Measurements from ENCODE around the gene TNRC18. TPM values are rescaled to one million over a fixed set of nuclear protein-coding genes. Genes with fewer than 3 reads are reported as not detected.

Gene TNRC18
- total RNA-seq, 1 donor from 2014 or later: 91.8 TPM

DNA sequence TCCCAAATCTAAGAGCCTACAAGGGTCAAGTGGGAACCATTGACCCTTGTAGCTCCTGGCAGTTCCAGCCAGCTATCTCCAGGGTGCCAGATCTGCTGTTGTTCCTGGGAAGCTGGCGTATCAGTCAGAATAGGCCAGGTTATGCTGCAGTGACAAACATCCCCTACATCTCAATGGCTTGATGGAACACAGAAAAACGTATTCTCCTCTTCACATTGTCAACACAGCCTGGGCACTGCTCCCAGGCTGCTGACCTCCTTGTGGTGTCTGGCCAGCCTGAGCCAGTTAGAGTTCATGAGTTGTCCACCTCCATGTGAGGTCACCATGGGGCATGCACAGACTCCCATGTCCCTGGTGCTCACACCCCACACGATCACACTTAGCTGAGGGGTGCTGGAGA is 9.5 kb upstream of the TNRC18 start:
- Mint-ChIP-seq H3K4me3 (ENCODE audit: unreplicated experiment) (no peak overlapping the region), H3K4me1 (ENCODE audit: unreplicated experiment) (peaks cover 11% of the 10 kb centered on the region), H3K36me3 (ENCODE audit: low read depth, unreplicated experiment) (peaks cover 32% of the 10 kb centered on the region), H3K27me3 (ENCODE audit: unreplicated experiment) (peaks cover 12% of the 10 kb centered on the region), H3K27ac (ENCODE audit: unreplicated experiment) (no peak overlapping the region), H3K9me3 (ENCODE audit: unreplicated experiment) (no peaks in the 10 kb centered on the region)
- TF ChIP-seq, protein P1, sequence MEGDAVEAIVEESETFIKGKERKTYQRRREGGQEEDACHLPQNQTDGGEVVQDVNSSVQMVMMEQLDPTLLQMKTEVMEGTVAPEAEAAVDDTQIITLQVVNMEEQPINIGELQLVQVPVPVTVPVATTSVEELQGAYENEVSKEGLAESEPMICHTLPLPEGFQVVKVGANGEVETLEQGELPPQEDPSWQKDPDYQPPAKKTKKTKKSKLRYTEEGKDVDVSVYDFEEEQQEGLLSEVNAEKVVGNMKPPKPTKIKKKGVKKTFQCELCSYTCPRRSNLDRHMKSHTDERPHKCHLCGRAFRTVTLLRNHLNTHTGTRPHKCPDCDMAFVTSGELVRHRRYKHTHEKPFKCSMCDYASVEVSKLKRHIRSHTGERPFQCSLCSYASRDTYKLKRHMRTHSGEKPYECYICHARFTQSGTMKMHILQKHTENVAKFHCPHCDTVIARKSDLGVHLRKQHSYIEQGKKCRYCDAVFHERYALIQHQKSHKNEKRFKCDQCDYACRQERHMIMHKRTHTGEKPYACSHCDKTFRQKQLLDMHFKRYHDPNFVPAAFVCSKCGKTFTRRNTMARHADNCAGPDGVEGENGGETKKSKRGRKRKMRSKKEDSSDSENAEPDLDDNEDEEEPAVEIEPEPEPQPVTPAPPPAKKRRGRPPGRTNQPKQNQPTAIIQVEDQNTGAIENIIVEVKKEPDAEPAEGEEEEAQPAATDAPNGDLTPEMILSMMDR (IDR thresholded peaks at IDR 0.05; ENCODE audit: unreplicated experiment): no peak
- no peak for DNase-seq (ENCODE audit: low spot score)

DNA sequence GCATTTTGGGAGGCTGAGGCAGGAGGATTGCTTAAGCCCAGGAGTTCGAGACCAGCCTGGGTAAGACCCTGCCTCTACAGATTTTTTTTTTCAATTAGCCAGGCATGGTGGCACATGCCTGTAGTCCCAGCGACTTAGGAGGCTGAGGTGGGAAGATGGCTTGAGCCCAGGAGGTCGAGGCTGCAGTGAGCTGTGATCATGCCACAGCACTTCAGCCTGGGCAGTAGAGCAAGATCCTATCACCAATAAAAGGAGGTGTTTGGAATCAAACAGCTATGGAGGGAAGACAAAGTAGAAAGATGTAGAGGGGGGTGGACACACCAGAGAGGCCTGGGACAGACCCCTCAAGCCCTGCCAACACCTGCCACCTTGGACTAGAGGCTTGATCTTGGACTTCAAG is 9.1 kb upstream of the TNRC18 start:
- Mint-ChIP-seq H3K27me3 (ENCODE audit: unreplicated experiment) (peaks cover 12% of the 10 kb centered on the region), H3K4me1 (ENCODE audit: unreplicated experiment) (peaks cover 11% of the 10 kb centered on the region), H3K36me3 (ENCODE audit: low read depth, unreplicated experiment) (peaks cover 32% of the 10 kb centered on the region), H3K9me3 (ENCODE audit: unreplicated experiment) (no peaks in the 10 kb centered on the region), H3K27ac (ENCODE audit: unreplicated experiment) (no peak overlapping the region), H3K4me3 (ENCODE audit: unreplicated experiment) (no peak overlapping the region)
- no peak for DNase-seq (ENCODE audit: low spot score)
- TF ChIP-seq, protein P1 (IDR thresholded peaks at IDR 0.05; ENCODE audit: unreplicated experiment): no peak

DNA sequence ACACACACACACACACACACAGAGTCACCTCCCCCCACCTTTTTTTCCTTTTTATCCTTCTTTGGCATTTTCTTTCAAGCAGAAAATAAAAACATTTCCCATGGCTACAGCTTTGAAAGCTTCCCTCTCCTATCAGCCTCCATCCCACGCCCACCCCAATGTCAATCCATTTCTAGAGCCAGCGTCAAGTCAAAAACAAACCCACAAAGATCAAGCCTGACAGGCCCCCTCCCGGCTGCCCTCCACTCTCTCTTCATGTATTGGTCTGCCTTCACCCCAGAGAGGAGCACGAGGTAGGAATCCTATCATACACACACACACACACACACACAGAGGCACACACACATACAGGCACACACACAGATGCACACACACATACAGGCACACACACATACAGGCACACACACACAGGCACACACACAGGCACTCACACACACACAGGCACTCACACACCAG is 8.0 kb upstream of the TNRC18 start:
- TF ChIP-seq, protein P1 (IDR thresholded peaks at IDR 0.05; ENCODE audit: unreplicated experiment): no peak
- DNase-seq (ENCODE audit: low spot score): no peak
- Mint-ChIP-seq H3K4me3 (ENCODE audit: unreplicated experiment) (peak overlapping the region; percentile 62), H3K27me3 (ENCODE audit: unreplicated experiment) (peaks cover 15% of the 10 kb centered on the region), H3K4me1 (ENCODE audit: unreplicated experiment) (peaks cover 11% of the 10 kb centered on the region), H3K9me3 (ENCODE audit: unreplicated experiment) (no peaks in the 10 kb centered on the region), H3K36me3 (ENCODE audit: low read depth, unreplicated experiment) (peaks cover 27% of the 10 kb centered on the region), H3K27ac (ENCODE audit: unreplicated experiment) (no peak overlapping the region)

DNA sequence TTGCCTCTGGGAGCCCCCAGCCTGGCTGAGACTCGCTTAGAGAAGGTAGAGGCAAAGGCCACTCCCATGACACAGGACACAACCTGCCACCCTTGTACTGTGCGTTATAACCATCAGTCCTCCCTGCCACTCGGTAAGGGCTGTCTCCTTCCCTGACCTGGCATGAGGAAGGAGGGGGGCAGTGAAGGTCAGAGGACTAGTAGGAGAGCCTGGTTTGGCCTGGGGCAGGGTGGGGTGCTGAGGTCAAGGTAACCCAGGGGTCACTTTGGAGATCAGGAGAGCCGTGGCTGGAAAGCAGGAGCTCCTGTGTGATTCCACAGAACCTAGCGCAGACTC is 6.9 kb upstream of the TNRC18 start:
- peaks cover 27% of the 10 kb centered on the region for H3K36me3 Mint-ChIP-seq (ENCODE audit: low read depth, unreplicated experiment)
- H3K4me1 Mint-ChIP-seq (ENCODE audit: unreplicated experiment): peaks cover 11% of the 10 kb centered on the region
- no peak for DNase-seq (ENCODE audit: low spot score)
- no peaks in the 10 kb centered on the region for H3K9me3 Mint-ChIP-seq (ENCODE audit: unreplicated experiment)
- TF ChIP-seq, protein P1 (IDR thresholded peaks at IDR 0.05; ENCODE audit: unreplicated experiment): no peak
- no peak overlapping the region for H3K4me3 Mint-ChIP-seq (ENCODE audit: unreplicated experiment)
- H3K27ac Mint-ChIP-seq (ENCODE audit: unreplicated experiment): no peak overlapping the region
- H3K27me3 Mint-ChIP-seq (ENCODE audit: unreplicated experiment): peaks cover 15% of the 10 kb centered on the region

DNA sequence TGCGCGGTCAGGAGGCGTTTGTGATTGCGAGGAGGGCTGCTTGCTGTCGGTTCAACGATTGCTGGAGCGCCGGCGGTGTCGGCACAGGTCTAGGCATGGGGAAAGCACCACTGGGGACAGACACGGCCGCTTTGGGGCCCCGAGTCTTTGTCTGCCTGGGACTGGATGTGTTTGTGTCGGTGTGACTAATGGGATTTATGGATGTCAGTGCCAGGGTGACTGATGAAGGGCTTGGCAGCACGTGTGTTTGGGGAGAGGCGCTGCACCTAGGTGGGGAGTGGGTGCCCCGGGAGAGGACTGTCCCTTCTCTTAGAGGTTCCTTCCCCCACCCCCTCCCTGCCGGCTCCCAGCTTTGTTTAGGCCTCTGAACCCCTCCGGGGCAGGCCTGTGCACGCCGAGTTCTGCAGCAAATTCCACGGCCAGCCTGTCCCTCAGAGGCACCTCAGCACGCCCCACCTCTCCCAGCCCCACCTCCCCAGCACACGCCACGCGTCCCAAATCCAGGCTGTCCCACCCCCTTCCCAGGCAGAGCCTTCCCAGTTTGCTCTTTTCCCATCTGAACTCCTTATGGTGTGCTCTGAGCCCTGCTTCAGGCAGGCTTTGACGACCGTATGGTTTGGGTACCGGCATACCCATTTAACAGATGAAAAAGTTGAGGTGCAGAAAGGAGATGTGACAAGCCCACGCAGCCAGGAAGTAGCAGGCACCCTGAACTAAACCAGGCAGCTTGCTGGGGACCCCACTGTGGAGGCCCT is 6.4 kb upstream of the TNRC18 start:
- peaks cover 11% of the 10 kb centered on the region for H3K4me1 Mint-ChIP-seq (ENCODE audit: unreplicated experiment)
- TF ChIP-seq, protein P1 (IDR thresholded peaks at IDR 0.05; ENCODE audit: unreplicated experiment): no peak

More for the DNA sequence above, 6.4 kb upstream of the TNRC18 start:
- H3K27ac Mint-ChIP-seq (ENCODE audit: unreplicated experiment): peak overlapping the region; percentile 49
- H3K36me3 Mint-ChIP-seq (ENCODE audit: low read depth, unreplicated experiment): peaks cover 27% of the 10 kb centered on the region
- peaks cover 21% of the 10 kb centered on the region for H3K27me3 Mint-ChIP-seq (ENCODE audit: unreplicated experiment)
- no peak for DNase-seq (ENCODE audit: low spot score)
- no peaks in the 10 kb centered on the region for H3K9me3 Mint-ChIP-seq (ENCODE audit: unreplicated experiment)
- H3K4me3 Mint-ChIP-seq (ENCODE audit: unreplicated experiment): peak overlapping the region; percentile 90
